Smooth muscle cell (in vitro differentiated cells): Measurements from ENCODE around the gene PADI2. TPM values are rescaled to one million over a fixed set of nuclear protein-coding genes. Genes with fewer than 3 reads are reported as not detected.

Experiments
- DNase-seq: peaks from one replicate; lab custom pipeline; 2025; ENCODE audit not compliant: unreplicated experiment; lab: John Stamatoyannopoulos, UW
- H2AFZ ChIP-seq: fragments of 200-600 bp; sonication (generic); 2 replicates; pipeline ENCODE4 v1.6.0; 2016; ENCODE audit warnings: antibody characterized with exemption, low read depth, mild to moderate bottlenecking
- H3F3A ChIP-seq: fragments of 200-600 bp; sonication (generic); 2 replicates; pipeline ENCODE4 v1.6.0; 2017; ENCODE audit warnings: antibody characterized with exemption, low read depth
- H3K27ac ChIP-seq: fragments of 200-600 bp; sonication (generic); 2 replicates; pipeline ENCODE4 v1.5.1; 2016; ENCODE audit warnings: low read depth, mild to moderate bottlenecking
- H3K27me3 ChIP-seq: fragments of 200-600 bp; sonication (generic); 2 replicates; pipeline ENCODE4 v1.6.1; 2016; ENCODE audit warnings: low read depth, mild to moderate bottlenecking
- H3K36me3 ChIP-seq: fragments of 200-600 bp; sonication (generic); 2 replicates; pipeline ENCODE4 v1.5.1; 2016; ENCODE audit warnings: low read depth
- H3K4me1 ChIP-seq: fragments of 200-600 bp; sonication (generic); 2 replicates; pipeline ENCODE4 v1.5.1; 2016; ENCODE audit warnings: low read depth
- H3K4me2 ChIP-seq: fragments of 200-600 bp; sonication (generic); 2 replicates; pipeline ENCODE4 v1.6.0; 2016; ENCODE audit warnings: mild to moderate bottlenecking
- H3K4me3 ChIP-seq: fragments of 200-600 bp; sonication (generic); 2 replicates; pipeline ENCODE4 v1.5.1; 2016; ENCODE audit warnings: mild to moderate bottlenecking
- H3K79me2 ChIP-seq: fragments of 200-600 bp; sonication (generic); 2 replicates; pipeline ENCODE4 v1.6.0; 2016; ENCODE audit warnings: low read depth, mild to moderate bottlenecking
- H3K9ac ChIP-seq: fragments of 200-600 bp; sonication (generic); 2 replicates; pipeline ENCODE4 v1.6.0; 2016; ENCODE audit warnings: low read depth
- H3K9me3 ChIP-seq: fragments of 200-600 bp; sonication (generic); replicated peaks from 2 replicates; pipeline ENCODE4 v1.5.1; 2016; ENCODE audit warnings: low read depth
- H4K20me1 ChIP-seq: fragments of 200-600 bp; sonication (generic); 2 replicates; pipeline ENCODE4 v1.6.0; 2016; ENCODE audit warnings: low read depth
- WGBS: methylation state at CpG from one replicate; pipeline ENCODE4 v1.1.7; 2016; ENCODE audit warnings: low lambda C conversion rate; 5-methylcytosine and 5-hydroxymethylcytosine counted together
- polyA plus RNA-seq: library from polyadenylated mRNA; unstranded; fragments of >200 nt; fragmentation: Nextera tagmentation; extraction: Ambion mirVana; gene quantifications from 2 replicates; pipeline ENCODE4 v1.2.1, GENCODE V29; 2016
- total RNA-seq: library from RNA; depleted of rRNA; stranded (reverse); fragments of >200 nt; gene quantifications from 2 replicates; pipeline ENCODE4 v1.2.3, GENCODE V29; 2014
- TF ChIP-seq, protein P1 (sequence below): fragments of 200-600 bp; sonication (generic); IDR thresholded peaks from 2 replicates; pipeline ENCODE4 v1.5.1; 2017; ENCODE audit warnings: borderline replicate concordance, mild to moderate bottlenecking, antibody characterized with exemption; ENCODE audit not compliant: insufficient read depth, poor library complexity, severe bottlenecking

Gene PADI2
- total and polyA plus RNA-seq, 2 experiments from 2014 or later, result not detected

DNA sequence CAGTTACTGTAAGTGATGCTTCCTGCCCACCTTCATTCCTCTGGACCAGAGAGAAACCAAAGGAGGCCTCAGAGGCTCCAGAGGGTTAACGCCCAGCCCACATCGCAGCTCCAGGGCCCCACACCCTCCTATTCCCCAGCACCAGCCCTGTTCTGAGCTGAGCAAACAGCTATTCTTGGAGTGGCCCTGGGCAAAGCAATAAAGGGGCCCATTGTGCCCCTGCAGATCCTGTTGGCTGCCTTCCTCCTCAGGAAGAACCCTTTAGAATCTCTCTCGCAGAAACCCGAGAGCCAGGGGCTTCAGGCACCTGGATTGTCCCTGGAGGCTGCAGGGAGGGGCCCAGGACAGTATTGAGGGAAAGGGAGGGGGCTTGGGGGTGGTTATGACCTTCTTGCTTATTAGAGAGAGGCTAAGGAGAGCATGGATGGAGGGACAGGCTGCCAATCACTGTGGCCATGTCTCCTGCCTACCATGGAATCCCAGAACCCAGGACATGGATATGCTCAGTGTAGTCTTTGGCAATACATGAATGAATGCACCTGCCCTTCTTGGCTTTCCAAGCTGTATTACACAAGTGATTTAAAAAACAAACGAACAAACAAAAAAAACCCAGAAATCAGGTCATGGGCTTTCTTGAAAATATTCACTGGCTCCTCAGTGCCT is 9.2 kb downstream of the PADI2 start:
- Histone ChIP-seq H3K4me3 (no peak overlapping the region), H3K27me3 (no peaks in the 10 kb centered on the region), H3K36me3 (no peaks in the 10 kb centered on the region), H4K20me1 (no peaks in the 10 kb centered on the region), H3K4me1 (no peaks in the 10 kb centered on the region), H2AFZ (no peak overlapping the region), H3F3A (no peaks in the 10 kb centered on the region), H3K27ac (no peak overlapping the region), H3K4me2 (no peak overlapping the region), H3K9ac (no peak overlapping the region), H3K9me3 (no peaks in the 10 kb centered on the region), H3K79me2 (no peaks in the 10 kb centered on the region)
- WGBS, result 61% methylated on average over 5 of the region's 5 CpGs
- TF ChIP-seq, protein P1, sequence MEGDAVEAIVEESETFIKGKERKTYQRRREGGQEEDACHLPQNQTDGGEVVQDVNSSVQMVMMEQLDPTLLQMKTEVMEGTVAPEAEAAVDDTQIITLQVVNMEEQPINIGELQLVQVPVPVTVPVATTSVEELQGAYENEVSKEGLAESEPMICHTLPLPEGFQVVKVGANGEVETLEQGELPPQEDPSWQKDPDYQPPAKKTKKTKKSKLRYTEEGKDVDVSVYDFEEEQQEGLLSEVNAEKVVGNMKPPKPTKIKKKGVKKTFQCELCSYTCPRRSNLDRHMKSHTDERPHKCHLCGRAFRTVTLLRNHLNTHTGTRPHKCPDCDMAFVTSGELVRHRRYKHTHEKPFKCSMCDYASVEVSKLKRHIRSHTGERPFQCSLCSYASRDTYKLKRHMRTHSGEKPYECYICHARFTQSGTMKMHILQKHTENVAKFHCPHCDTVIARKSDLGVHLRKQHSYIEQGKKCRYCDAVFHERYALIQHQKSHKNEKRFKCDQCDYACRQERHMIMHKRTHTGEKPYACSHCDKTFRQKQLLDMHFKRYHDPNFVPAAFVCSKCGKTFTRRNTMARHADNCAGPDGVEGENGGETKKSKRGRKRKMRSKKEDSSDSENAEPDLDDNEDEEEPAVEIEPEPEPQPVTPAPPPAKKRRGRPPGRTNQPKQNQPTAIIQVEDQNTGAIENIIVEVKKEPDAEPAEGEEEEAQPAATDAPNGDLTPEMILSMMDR, result no peak
- DNase-seq, result no peak

DNA sequence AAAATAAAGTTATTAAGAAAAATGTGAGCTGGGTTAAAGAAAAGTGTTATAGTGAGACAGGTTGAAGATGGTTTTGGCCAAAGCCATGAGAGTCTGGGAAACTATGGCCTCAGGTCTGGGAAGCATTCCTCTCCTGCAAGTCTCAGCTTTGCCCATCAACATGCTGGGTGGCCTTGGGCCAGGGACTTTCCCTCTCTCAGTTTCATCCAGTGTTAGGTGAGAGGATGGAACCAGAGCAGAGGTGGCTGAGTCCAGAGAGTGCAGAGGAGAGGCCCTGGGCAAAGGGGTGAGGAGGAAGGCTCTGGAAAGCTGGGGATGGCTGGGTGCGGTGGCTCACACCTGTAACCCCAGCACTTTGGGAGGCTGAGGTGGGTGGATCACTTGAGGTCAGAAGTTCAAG is 10.5 kb downstream of the PADI2 start:
- Histone ChIP-seq H2AFZ (no peak overlapping the region), H3K27me3 (no peaks in the 10 kb centered on the region), H3K79me2 (no peaks in the 10 kb centered on the region), H3K9ac (no peak overlapping the region), H3K36me3 (no peaks in the 10 kb centered on the region), H3F3A (no peaks in the 10 kb centered on the region), H3K4me2 (no peak overlapping the region), H3K4me3 (no peak overlapping the region), H3K4me1 (no peaks in the 10 kb centered on the region), H3K9me3 (no peaks in the 10 kb centered on the region), H3K27ac (no peak overlapping the region), H4K20me1 (no peaks in the 10 kb centered on the region)
- DNase-seq, result no peak
- WGBS, result 92% methylated on average over 1 of the region's 1 CpG
- TF ChIP-seq, protein P1, result no peak

DNA sequence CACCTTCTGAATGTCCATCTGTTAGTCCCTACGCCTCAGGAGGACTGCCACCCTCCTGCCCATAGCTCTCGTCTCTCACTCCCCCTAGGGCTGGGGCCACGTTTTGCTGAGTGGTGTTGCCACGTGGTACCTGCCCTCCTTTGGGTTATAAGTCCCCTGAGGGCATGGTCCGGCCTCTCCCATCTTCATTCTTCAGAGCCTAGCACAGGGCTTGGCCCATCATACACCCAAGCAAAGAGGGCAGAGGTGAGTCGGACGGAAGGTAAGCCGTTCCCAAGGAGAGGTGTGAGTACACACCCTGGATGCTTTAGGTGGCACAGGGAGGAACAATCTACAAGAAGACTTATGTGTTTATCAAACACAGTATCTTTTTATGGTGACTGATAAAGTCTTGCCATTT is 10.9 kb downstream of the PADI2 start:
- no peaks in the 10 kb centered on the region for H3F3A ChIP-seq
- no peak overlapping the region for H3K4me3 ChIP-seq
- H3K9me3 ChIP-seq, result no peaks in the 10 kb centered on the region
- no peaks in the 10 kb centered on the region for H3K79me2 ChIP-seq
- H2AFZ ChIP-seq, result no peak overlapping the region
- H3K27me3 ChIP-seq, result no peaks in the 10 kb centered on the region
- no peaks in the 10 kb centered on the region for H3K36me3 ChIP-seq
- 79% methylated on average over 8 of the region's 8 CpGs for WGBS
- TF ChIP-seq, protein P1, result no peak
- no peak overlapping the region for H3K4me2 ChIP-seq
- no peak overlapping the region for H3K27ac ChIP-seq
- no peaks in the 10 kb centered on the region for H4K20me1 ChIP-seq
- no peak for DNase-seq
- H3K9ac ChIP-seq, result no peak overlapping the region
- no peaks in the 10 kb centered on the region for H3K4me1 ChIP-seq

DNA sequence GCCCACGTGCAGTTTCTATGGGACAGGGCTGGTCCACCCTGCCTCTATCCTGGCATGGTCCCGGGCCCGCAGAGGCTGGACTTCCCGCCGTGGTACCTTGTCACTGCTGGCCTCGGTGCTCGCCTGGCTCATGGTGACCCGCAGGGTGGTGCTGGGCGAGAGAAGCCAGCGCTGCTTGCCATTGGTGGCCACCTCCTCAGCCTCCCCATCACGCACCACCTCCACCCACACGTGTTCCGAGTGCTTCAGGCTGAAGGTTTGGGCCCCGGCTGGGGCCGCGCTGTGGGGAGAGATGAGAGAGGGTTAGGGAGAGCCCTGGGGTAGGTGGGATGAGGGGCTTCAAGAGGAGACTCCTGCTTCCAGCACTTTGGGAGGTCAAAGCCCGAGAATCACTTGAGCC is 14.5 kb downstream of the PADI2 start:
- no peak for DNase-seq
- H3K27ac ChIP-seq, result no peak overlapping the region
- TF ChIP-seq, protein P1, result no peak
- no peaks in the 10 kb centered on the region for H4K20me1 ChIP-seq
- H3K4me1 ChIP-seq, result no peaks in the 10 kb centered on the region
- no peak overlapping the region for H3K9ac ChIP-seq
- H3K79me2 ChIP-seq, result no peaks in the 10 kb centered on the region
- no peaks in the 10 kb centered on the region for H3K36me3 ChIP-seq
- no peaks in the 10 kb centered on the region for H3K9me3 ChIP-seq
- WGBS, result 95% methylated on average over 17 of the region's 17 CpGs
- no peak overlapping the region for H2AFZ ChIP-seq
- H3K4me3 ChIP-seq, result no peak overlapping the region
- no peak overlapping the region for H3K4me2 ChIP-seq
- no peaks in the 10 kb centered on the region for H3F3A ChIP-seq
- H3K27me3 ChIP-seq, result no peaks in the 10 kb centered on the region
